ENCODE data around the gene HHATL. TPM values are rescaled to one million over a fixed set of nuclear protein-coding genes. Genes with fewer than 3 reads are reported as not detected.

HHATL gene
- total RNA-seq, 1 donor from 2014 or later, result 1.0 TPM

DNA sequence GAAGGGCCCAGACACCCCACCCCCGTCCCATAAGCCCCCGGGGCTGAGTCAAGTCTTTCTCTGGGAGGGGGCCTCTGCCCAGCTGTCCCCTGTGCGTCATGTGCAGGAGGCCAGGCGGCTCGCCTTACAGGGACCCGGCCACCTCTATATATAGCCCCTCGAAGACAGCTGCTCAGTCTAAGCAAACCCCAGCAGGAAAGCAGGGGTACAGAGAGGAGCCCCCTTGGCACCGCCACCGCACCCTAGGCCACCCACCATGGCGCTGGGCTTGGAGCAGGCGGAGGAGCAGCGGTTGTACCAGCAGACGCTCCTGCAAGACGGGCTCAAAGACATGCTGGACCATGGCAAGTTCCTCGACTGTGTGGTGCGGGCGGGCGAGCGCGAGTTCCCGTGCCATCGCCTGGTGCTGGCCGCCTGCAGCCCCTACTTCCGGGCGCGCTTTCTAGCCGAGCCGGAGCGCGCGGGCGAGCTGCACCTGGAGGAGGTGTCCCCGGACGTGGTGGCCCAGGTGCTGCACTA, 17.2 kb downstream of the HHATL start, which contains the start of gene KLHL40:
Gene KLHL40 (plus strand): TSS at position 175 of the 519 bp plus-strand sequence. CDS start 82 bp downstream, at position 257.
- Histone ChIP-seq H3K4me1 (no peaks in the 10 kb centered on the region), H3K36me3 (no peaks in the 10 kb centered on the region), H3K4me3 (peak within 1 kb of the TSS; percentile 20), H3K9me3 (no peaks in the 10 kb centered on the region), H3K27ac (no peak within 1 kb of the TSS), H3K27me3 (ENCODE audit: low read depth) (peaks cover 18% of the 10 kb centered on the region)
- DNase-seq, result no peak
- intact Hi-C loops (cut with DNase I), result no loop called here
- TF ChIP-seq, protein P1, sequence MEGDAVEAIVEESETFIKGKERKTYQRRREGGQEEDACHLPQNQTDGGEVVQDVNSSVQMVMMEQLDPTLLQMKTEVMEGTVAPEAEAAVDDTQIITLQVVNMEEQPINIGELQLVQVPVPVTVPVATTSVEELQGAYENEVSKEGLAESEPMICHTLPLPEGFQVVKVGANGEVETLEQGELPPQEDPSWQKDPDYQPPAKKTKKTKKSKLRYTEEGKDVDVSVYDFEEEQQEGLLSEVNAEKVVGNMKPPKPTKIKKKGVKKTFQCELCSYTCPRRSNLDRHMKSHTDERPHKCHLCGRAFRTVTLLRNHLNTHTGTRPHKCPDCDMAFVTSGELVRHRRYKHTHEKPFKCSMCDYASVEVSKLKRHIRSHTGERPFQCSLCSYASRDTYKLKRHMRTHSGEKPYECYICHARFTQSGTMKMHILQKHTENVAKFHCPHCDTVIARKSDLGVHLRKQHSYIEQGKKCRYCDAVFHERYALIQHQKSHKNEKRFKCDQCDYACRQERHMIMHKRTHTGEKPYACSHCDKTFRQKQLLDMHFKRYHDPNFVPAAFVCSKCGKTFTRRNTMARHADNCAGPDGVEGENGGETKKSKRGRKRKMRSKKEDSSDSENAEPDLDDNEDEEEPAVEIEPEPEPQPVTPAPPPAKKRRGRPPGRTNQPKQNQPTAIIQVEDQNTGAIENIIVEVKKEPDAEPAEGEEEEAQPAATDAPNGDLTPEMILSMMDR (IDR thresholded peaks at IDR 0.05), result no peak
- ATAC-seq, result no peak

DNA sequence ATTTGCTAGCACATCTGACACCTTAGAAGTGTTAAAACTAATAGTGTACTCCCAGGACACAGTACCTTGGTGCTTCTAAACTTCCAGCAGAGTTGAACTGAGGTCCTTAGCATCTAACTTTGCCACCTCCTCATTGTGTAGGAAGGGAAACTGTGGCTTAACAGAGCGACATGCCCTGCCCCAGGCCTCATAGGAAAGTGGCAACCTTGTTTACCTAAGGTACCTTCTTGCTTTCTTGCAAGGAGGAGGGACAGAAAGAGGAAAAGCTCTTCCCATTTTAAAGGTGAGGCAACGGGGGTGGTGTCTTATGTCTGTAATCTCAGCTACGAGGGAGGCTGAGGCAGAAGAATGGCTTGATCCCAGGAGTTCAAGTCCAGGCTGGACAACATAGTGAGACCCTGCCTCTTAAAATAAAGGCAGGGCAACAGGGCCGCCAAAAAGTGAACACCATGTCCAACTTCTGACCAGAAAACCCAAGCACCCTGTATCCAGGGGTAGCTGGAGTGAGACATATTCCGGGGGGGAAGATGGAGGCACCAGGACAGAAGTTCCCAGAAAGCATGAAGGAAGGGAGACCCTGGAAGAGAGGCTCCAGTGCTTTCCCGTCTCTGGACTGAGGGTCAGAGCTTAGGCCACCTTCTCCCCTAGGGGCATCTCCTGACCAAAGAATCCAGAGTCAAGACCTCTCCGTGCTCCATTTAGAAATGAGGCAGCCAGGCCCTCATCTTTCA, 17.8 kb downstream of the HHATL start:
- ATAC-seq (no peak), DNase-seq (no peak)
- Histone ChIP-seq H3K36me3 (no peaks in the 10 kb centered on the region), H3K9me3 (no peaks in the 10 kb centered on the region), H3K4me3 (no peak overlapping the region), H3K27me3 (ENCODE audit: low read depth) (peaks cover 18% of the 10 kb centered on the region), H3K27ac (no peak overlapping the region), H3K4me1 (no peaks in the 10 kb centered on the region)
- TF ChIP-seq, protein P1 (IDR thresholded peaks at IDR 0.05), result no peak
- intact Hi-C loops (cut with DNase I), result no loop called here

DNA sequence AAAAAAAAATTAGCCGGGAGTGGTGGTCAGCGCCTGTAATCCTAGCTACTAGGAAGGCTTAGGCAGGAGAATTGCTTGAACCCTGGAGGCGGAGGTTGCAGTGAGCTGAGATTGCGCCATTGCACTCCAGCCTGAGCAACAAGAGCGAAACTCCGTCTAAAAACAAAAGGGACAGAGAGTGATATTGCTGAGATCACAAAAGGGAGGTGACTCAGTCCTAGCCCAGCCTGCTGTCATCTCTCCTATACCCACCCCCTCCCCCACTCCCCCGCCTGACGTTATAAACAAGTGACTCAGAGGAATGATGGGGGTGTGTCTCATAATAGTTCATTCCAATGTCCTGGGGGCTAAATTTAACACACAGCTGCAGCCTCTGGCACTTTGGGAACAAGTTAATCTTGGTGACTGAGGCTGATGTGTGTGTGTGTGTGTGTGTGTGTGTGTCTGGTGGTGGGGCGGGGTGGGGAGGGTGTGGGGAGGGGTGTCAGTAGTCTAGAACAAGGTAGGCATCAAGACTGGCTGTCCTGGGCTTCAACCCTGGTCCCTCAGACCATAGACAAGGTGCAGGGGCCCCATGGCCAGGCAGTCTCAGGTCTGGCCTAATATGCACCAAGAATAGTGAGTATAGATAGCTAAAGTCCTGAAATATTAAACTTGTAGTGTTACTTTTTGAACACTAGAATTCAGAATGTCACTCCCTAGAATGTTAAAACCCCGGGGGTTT, 18.6 kb downstream of the HHATL start:
- no peak overlapping the region for H3K27ac ChIP-seq
- ATAC-seq, result peak; percentile 70 to 81

DNA sequence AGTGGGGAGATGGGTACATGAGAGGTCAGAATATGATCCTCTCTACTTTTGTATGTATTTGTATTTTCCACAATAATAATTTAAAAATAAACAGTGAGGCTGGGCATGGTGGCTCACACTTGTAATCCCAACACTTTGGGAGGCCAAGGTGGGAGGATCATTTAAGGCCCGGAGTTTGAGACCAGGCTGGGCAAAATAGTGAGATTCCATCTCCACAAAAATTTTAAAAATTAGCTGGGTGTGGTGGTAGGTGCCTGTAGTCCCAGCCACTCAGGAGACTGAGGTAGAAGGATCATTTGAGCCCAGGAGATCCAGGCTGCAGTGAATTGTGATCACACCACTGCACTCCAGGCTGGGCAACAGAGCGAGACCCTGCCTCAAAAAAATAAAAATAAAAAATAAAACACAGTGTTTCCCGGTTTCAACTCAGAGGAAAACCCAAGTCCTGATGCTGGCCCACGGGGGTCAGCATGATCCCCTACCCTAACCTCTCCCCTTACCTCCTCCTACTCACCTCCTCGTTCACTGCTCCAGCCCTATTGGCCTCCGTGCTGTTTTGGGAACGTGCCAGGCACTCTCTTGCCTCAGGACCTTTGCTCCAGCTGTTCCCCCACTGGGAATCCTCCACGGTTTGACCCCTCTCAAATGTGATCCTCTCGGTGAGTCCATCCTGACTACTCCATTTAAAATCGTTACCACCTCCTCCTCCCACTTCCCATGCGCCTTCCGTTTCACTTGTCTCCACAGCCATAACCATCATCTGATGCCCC, 20.1 kb downstream of the HHATL start:
- H3K9me3 ChIP-seq, result no peaks in the 10 kb centered on the region
- no peak overlapping the region for H3K4me3 ChIP-seq
- H3K27me3 ChIP-seq (ENCODE audit: low read depth), result peaks cover 18% of the 10 kb centered on the region
- no peaks in the 10 kb centered on the region for H3K36me3 ChIP-seq
- TF ChIP-seq, protein P1 (IDR thresholded peaks at IDR 0.05), result no peak
- no peak overlapping the region for H3K27ac ChIP-seq
- no peaks in the 10 kb centered on the region for H3K4me1 ChIP-seq
- DNase-seq, result peak; percentile 19
- ATAC-seq, result no peak
- intact Hi-C loops (cut with DNase I), result no loop called here

More for the DNA sequence above, 18.6 kb downstream of the HHATL start:
- H3K36me3 ChIP-seq, result no peaks in the 10 kb centered on the region
- H3K9me3 ChIP-seq, result no peaks in the 10 kb centered on the region
- no peak overlapping the region for H3K4me3 ChIP-seq
- H3K27me3 ChIP-seq (ENCODE audit: low read depth), result peaks cover 18% of the 10 kb centered on the region
- TF ChIP-seq, protein P1 (IDR thresholded peaks at IDR 0.05), result no peak
- intact Hi-C loops (cut with DNase I), result no loop called here
- H3K4me1 ChIP-seq, result no peaks in the 10 kb centered on the region
- DNase-seq, result peak; percentile 46

DNA sequence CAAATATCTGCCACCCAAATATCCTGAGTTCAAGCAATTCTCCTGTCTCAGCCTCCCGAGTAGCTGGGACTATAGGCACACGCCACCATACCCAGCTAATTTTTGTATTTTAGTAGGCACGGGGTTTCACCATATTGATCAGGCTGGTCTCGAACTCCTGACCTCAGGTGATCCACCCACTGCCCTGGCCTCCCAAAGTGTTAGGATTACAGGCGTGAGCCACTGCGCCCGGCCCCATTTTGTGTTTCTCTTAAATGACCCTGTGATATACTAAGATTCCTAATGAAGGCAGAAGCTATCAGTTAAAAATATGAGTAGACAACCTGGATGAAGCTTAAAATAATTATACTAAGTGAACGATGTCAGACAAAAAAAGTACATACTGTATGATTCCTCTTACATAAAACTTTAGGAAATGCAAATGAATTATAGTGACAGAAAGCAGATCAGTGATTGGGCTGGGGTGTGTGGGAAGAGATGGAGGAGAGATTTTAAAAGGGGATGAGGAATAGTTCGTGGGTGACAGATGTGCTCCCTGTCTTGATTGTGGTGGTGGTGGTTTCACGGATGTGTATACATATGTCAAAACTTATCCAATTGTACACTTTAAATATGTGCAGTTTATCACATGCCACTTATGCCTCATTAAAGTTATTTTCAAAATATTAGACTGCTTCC, 21.1 kb downstream of the HHATL start:
- ATAC-seq (no peak), DNase-seq (no peak)
- Histone ChIP-seq H3K27me3 (ENCODE audit: low read depth) (peaks cover 14% of the 10 kb centered on the region), H3K4me3 (no peak overlapping the region), H3K4me1 (no peaks in the 10 kb centered on the region), H3K27ac (no peak overlapping the region), H3K36me3 (no peaks in the 10 kb centered on the region), H3K9me3 (no peaks in the 10 kb centered on the region)
- TF ChIP-seq, protein P1 (IDR thresholded peaks at IDR 0.05), result no peak
- intact Hi-C loops (cut with DNase I), result no loop called here

Measured in lower lobe of right lung (tissue), 2 donors.